Measurements from ENCODE around the gene MRPL42. TPM values are rescaled to one million over a fixed set of nuclear protein-coding genes. Genes with fewer than 3 reads are reported as not detected.

MRPL42 gene
- polyA plus RNA-seq, 1 of the 3 experiments (the other 2 are of a cell fraction) = 39.5 TPM

DNA sequence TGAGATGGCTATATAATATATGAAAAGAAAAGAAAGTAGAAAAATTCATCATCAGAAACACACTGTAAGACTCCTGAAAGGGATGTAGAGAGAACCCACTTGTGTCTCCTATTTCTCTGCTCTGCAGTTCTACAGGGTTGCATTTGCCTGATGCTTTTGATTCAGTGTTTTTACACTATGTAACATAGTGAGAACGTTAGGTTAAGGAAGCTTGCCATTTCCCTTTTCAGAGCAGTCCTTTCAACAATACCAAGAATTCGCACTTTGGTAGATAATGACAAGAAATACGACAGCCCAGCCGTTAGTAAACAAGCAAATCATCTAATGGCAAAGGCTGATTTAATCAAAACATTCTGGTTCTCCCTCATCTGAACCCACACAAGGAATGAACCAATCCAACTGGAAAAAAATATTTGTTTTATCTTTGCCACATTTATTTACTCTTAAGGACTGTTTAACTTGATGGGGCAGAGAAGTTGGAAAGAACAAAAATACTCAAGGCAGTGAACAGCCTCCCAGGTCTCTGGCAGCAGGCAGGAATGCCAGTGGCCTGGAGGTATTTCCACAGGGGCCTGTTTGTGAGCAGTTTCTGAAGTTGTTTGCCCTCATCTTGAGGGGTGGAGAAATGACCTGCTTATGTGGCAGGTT, 74.4 kb downstream of the MRPL42 start:
- H3K27ac ChIP-seq (ENCODE audit: low read depth in 2 of 2, low read length in 1 of 2) = no peak overlapping the region
- DNase-seq = no peak
- TF ChIP-seq EZH2phosphoT487 (IDR thresholded peaks at IDR 0.05; ENCODE audit: borderline replicate concordance, low read depth) (no peak), FOSL2 (IDR thresholded peaks at IDR 0.05; ENCODE audit: borderline replicate concordance, low read depth) (no peak), RAD21 (IDR thresholded peaks at IDR 0.05; ENCODE audit: low read length) (no peak), YY1 (IDR thresholded peaks at IDR 0.05; ENCODE audit: low read depth) (no peak), MEF2A (IDR thresholded peaks at IDR 0.05; ENCODE audit: borderline replicate concordance, low read depth) (no peak), TCF12 (IDR thresholded peaks at IDR 0.05) (no peak), TAF1 (IDR thresholded peaks at IDR 0.05; ENCODE audit: borderline replicate concordance, low read depth, low read length) (no peak), RCOR1 (IDR thresholded peaks at IDR 0.05; ENCODE audit: low read length) (no peak), SMC3 (IDR thresholded peaks at IDR 0.05; ENCODE audit: low read depth, low read length) (no peak)
- TF ChIP-seq, protein P1, sequence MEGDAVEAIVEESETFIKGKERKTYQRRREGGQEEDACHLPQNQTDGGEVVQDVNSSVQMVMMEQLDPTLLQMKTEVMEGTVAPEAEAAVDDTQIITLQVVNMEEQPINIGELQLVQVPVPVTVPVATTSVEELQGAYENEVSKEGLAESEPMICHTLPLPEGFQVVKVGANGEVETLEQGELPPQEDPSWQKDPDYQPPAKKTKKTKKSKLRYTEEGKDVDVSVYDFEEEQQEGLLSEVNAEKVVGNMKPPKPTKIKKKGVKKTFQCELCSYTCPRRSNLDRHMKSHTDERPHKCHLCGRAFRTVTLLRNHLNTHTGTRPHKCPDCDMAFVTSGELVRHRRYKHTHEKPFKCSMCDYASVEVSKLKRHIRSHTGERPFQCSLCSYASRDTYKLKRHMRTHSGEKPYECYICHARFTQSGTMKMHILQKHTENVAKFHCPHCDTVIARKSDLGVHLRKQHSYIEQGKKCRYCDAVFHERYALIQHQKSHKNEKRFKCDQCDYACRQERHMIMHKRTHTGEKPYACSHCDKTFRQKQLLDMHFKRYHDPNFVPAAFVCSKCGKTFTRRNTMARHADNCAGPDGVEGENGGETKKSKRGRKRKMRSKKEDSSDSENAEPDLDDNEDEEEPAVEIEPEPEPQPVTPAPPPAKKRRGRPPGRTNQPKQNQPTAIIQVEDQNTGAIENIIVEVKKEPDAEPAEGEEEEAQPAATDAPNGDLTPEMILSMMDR (IDR thresholded peaks at IDR 0.05) = no peak
- TF ChIP-seq, protein P2, sequence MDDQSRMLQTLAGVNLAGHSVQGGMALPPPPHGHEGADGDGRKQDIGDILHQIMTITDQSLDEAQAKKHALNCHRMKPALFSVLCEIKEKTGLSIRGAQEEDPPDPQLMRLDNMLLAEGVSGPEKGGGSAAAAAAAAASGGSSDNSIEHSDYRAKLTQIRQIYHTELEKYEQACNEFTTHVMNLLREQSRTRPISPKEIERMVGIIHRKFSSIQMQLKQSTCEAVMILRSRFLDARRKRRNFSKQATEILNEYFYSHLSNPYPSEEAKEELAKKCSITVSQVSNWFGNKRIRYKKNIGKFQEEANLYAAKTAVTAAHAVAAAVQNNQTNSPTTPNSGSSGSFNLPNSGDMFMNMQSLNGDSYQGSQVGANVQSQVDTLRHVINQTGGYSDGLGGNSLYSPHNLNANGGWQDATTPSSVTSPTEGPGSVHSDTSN (IDR thresholded peaks at IDR 0.05) = no peak
- TF ChIP-seq, protein P3, sequence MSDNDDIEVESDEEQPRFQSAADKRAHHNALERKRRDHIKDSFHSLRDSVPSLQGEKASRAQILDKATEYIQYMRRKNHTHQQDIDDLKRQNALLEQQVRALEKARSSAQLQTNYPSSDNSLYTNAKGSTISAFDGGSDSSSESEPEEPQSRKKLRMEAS (IDR thresholded peaks at IDR 0.05; ENCODE audit: low read depth) = no peak
- TF ChIP-seq, protein P4, sequence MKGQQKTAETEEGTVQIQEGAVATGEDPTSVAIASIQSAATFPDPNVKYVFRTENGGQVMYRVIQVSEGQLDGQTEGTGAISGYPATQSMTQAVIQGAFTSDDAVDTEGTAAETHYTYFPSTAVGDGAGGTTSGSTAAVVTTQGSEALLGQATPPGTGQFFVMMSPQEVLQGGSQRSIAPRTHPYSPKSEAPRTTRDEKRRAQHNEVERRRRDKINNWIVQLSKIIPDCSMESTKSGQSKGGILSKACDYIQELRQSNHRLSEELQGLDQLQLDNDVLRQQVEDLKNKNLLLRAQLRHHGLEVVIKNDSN (IDR thresholded peaks at IDR 0.05; ENCODE audit: borderline replicate concordance, low read depth) = no peak
- H3K9me2 ChIP-seq = no peaks in the 10 kb centered on the region
- H3K27me3 ChIP-seq (ENCODE audit: insufficient read depth) = no peaks in the 10 kb centered on the region
- H3K9me3 ChIP-seq = no peaks in the 10 kb centered on the region
- H3K79me2 ChIP-seq (ENCODE audit: insufficient read depth) = no peaks in the 10 kb centered on the region
- no peak overlapping the region for H3K4me3 ChIP-seq (ENCODE audit: low read depth in 2 of 2, low read length in 1 of 2)
- 78% methylated on average over 4 of the region's 4 CpGs for WGBS (ENCODE audit: low lambda C conversion rate)
- POLR2A ChIA-PET = no interaction called here
- no peak overlapping the region for H3K4me2 ChIP-seq
- H2AFZ ChIP-seq (ENCODE audit: low read depth) = no peak overlapping the region
- CTCF ChIA-PET = interaction anchor here (1.1 to 1.7 kb wide), 2 partner anchors 39 to 560 kb away, joined by 4 to 7 read pairs; no protein-coding TSS in a partner anchor
- H3F3A ChIP-seq (replicated peaks; ENCODE audit: insufficient read depth) = no peaks in the 10 kb centered on the region
- H3K9ac ChIP-seq = no peak overlapping the region
- peaks cover 5 to 7% of the 10 kb centered on the region in 2 experiments; a peak in 3 of 4 replicates for H3K4me1 ChIP-seq (ENCODE audit: control insufficient read depth in 1 of 2, insufficient read depth in 2 of 2, low read depth in 1 of 2, low read length in 1 of 2)
- peaks cover 0 to 9% of the 10 kb centered on the region in 2 experiments for H3K36me3 ChIP-seq (replicated peaks in 1 of 2; ENCODE audit: control insufficient read depth in 1 of 2, insufficient read depth in 2 of 2, low read length in 1 of 2)
- H4K20me1 ChIP-seq (ENCODE audit: insufficient read depth) = no peaks in the 10 kb centered on the region

DNA sequence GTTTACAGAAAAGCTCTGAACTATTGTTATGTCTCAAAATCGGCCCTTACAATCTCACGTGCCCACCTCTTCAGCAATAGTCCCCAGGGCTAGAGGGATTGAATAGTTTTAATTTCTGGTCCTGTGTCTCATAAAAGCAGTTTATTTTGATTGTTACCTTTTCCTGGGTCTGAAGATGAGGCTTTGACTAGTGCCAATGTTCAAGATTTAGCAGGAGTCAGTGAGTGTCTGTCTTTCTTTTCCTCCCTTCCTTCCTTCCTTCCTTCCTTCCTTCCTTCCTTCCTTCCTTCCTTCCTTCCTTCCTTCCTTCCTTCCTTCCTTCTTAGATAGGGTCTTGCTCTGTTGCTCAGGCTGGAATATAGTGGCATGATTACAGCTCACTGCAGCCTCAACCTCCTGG, 80.5 kb downstream of the MRPL42 start:
- no peaks in the 10 kb centered on the region for H3K27me3 ChIP-seq (ENCODE audit: insufficient read depth)
- POLR2A ChIA-PET = no interaction called here
- no peak for DNase-seq
- H3K4me1 ChIP-seq (ENCODE audit: control insufficient read depth in 1 of 2, insufficient read depth in 2 of 2, low read depth in 1 of 2, low read length in 1 of 2) = no peaks in the 10 kb centered on the region
- H3K36me3 ChIP-seq (replicated peaks in 1 of 2; ENCODE audit: control insufficient read depth in 1 of 2, insufficient read depth in 2 of 2, low read length in 1 of 2) = peaks cover 0 to 12% of the 10 kb centered on the region in 2 experiments
- CTCF ChIA-PET = interaction anchor here (1.5 to 4.4 kb wide), 3 partner anchors 22 to 554 kb away, joined by 4 to 20 read pairs (median 6); no protein-coding TSS in a partner anchor
- H2AFZ ChIP-seq (ENCODE audit: low read depth) = no peak overlapping the region
- no peak overlapping the region for H3K4me3 ChIP-seq (ENCODE audit: low read depth in 2 of 2, low read length in 1 of 2)
- 94% methylated on average over 2 of the region's 2 CpGs for WGBS (ENCODE audit: low lambda C conversion rate)
- H3F3A ChIP-seq (replicated peaks; ENCODE audit: insufficient read depth) = no peaks in the 10 kb centered on the region
- H3K9me2 ChIP-seq = no peaks in the 10 kb centered on the region
- no peaks in the 10 kb centered on the region for H3K79me2 ChIP-seq (ENCODE audit: insufficient read depth)
- H3K9me3 ChIP-seq = peaks cover 7% of the 10 kb centered on the region; the same call in 1 of the 2 replicates
- H3K27ac ChIP-seq (ENCODE audit: low read depth in 2 of 2, low read length in 1 of 2) = no peak overlapping the region
- no peak overlapping the region for H3K4me2 ChIP-seq
- H3K9ac ChIP-seq = no peak overlapping the region
- no peaks in the 10 kb centered on the region for H4K20me1 ChIP-seq (ENCODE audit: insufficient read depth)
- TF ChIP-seq EZH2phosphoT487 (IDR thresholded peaks at IDR 0.05; ENCODE audit: borderline replicate concordance, low read depth) (no peak), JUND (IDR thresholded peaks at IDR 0.05) (no peak), RCOR1 (IDR thresholded peaks at IDR 0.05; ENCODE audit: low read length) (no peak), TCF12 (IDR thresholded peaks at IDR 0.05) (no peak), POLR2AphosphoS5 (IDR thresholded peaks at IDR 0.05; ENCODE audit: low read depth, low read length) (no peak)
- TF ChIP-seq, protein P5, sequence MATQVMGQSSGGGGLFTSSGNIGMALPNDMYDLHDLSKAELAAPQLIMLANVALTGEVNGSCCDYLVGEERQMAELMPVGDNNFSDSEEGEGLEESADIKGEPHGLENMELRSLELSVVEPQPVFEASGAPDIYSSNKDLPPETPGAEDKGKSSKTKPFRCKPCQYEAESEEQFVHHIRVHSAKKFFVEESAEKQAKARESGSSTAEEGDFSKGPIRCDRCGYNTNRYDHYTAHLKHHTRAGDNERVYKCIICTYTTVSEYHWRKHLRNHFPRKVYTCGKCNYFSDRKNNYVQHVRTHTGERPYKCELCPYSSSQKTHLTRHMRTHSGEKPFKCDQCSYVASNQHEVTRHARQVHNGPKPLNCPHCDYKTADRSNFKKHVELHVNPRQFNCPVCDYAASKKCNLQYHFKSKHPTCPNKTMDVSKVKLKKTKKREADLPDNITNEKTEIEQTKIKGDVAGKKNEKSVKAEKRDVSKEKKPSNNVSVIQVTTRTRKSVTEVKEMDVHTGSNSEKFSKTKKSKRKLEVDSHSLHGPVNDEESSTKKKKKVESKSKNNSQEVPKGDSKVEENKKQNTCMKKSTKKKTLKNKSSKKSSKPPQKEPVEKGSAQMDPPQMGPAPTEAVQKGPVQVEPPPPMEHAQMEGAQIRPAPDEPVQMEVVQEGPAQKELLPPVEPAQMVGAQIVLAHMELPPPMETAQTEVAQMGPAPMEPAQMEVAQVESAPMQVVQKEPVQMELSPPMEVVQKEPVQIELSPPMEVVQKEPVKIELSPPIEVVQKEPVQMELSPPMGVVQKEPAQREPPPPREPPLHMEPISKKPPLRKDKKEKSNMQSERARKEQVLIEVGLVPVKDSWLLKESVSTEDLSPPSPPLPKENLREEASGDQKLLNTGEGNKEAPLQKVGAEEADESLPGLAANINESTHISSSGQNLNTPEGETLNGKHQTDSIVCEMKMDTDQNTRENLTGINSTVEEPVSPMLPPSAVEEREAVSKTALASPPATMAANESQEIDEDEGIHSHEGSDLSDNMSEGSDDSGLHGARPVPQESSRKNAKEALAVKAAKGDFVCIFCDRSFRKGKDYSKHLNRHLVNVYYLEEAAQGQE (IDR thresholded peaks at IDR 0.05; ENCODE audit: low read depth, low read length) = no peak
- TF ChIP-seq, protein P2 (IDR thresholded peaks at IDR 0.05) = no peak
- TF ChIP-seq, protein P4 (IDR thresholded peaks at IDR 0.05; ENCODE audit: borderline replicate concordance, low read depth) = no peak

All from SK-N-SH (cell line).